Measurements from ENCODE around the gene HS3ST6.

GRCh38 chr16:1926271-1926670, 8.1 kb upstream of the HS3ST6 start:
- TF ChIP-seq POLR2A (IDR thresholded peaks at IDR 0.05) (no peak), EP300 (IDR thresholded peaks at IDR 0.05; ENCODE audit: low read depth) (no peak)
- TF ChIP-seq, protein P1, sequence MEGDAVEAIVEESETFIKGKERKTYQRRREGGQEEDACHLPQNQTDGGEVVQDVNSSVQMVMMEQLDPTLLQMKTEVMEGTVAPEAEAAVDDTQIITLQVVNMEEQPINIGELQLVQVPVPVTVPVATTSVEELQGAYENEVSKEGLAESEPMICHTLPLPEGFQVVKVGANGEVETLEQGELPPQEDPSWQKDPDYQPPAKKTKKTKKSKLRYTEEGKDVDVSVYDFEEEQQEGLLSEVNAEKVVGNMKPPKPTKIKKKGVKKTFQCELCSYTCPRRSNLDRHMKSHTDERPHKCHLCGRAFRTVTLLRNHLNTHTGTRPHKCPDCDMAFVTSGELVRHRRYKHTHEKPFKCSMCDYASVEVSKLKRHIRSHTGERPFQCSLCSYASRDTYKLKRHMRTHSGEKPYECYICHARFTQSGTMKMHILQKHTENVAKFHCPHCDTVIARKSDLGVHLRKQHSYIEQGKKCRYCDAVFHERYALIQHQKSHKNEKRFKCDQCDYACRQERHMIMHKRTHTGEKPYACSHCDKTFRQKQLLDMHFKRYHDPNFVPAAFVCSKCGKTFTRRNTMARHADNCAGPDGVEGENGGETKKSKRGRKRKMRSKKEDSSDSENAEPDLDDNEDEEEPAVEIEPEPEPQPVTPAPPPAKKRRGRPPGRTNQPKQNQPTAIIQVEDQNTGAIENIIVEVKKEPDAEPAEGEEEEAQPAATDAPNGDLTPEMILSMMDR (IDR thresholded peaks at IDR 0.05) = no peak

Data from transverse colon (tissue), 3 donors.